DND-41 (cell line): ENCODE results near the gene HYCC2.

ENCODE experiments used
- ATAC-seq: fragments of 200-7000 bp; cut with Tn5 transposase; 3 replicates; pipeline ENCODE4 v1.9.1; 2021; ENCODE audit warnings: low read depth; ENCODE audit not compliant: insufficient read depth
- DNase-seq: peaks from one replicate; pipeline ENCODE4 v3.0.0-alpha.2; 2020
- H2AFZ ChIP-seq: 2 replicates; pipeline ENCODE4 v1.6.0; 2012; ENCODE audit warnings: low read depth, low read length
- H3K27ac ChIP-seq: 2 replicates; pipeline ENCODE4 v1.5.1; 2012; ENCODE audit warnings: low read length, inconsistent platforms
- H3K27me3 ChIP-seq: fragments of 200-600 bp; sonication (generic); 2 replicates; pipeline ENCODE4 v1.6.0; 2012; ENCODE audit warnings: low read length, mild to moderate bottlenecking, inconsistent platforms; ENCODE audit not compliant: insufficient read depth, poor library complexity
- H3K36me3 ChIP-seq: 2 replicates; pipeline ENCODE4 v1.5.1; 2012; ENCODE audit warnings: low read length, inconsistent platforms; ENCODE audit not compliant: insufficient read depth
- H3K4me1 ChIP-seq: 2 replicates; pipeline ENCODE4 v1.5.1; 2012; ENCODE audit warnings: mild to moderate bottlenecking, low read length; ENCODE audit not compliant: insufficient read depth
- H3K4me2 ChIP-seq: 2 replicates; pipeline ENCODE4 v1.6.0; 2012; ENCODE audit warnings: mild to moderate bottlenecking, moderate library complexity, low read length, inconsistent platforms; ENCODE audit not compliant: insufficient read depth
- H3K4me3 ChIP-seq, 2 experiments: fragments of 200-600 bp in 1 of 2; shearing (Covaris generic) in 1 of 2; 2 replicates each; pipeline ENCODE4 v1.5.1; 2012 to 2016; ENCODE audit warnings: inconsistent platforms in 2 of 2, low read length in 2 of 2, mild to moderate bottlenecking in 2 of 2, low read depth in 1 of 2, moderate library complexity in 1 of 2
- H3K79me2 ChIP-seq: 2 replicates; pipeline ENCODE4 v1.6.0; 2012; ENCODE audit warnings: low read length, inconsistent platforms; ENCODE audit not compliant: insufficient read depth
- H3K9ac ChIP-seq: 2 replicates; pipeline ENCODE4 v1.6.0; 2012; ENCODE audit warnings: low read depth, mild to moderate bottlenecking, inconsistent platforms, low read length, moderate library complexity
- H3K9me3 ChIP-seq: 2 replicates; pipeline ENCODE4 v1.5.1; 2012; ENCODE audit warnings: low read length, moderate library complexity, mild to moderate bottlenecking, inconsistent platforms; ENCODE audit not compliant: insufficient read depth, severe bottlenecking
- H4K20me1 ChIP-seq: 2 replicates; pipeline ENCODE4 v1.6.0; 2012; ENCODE audit warnings: low read length; ENCODE audit not compliant: insufficient read depth
- EZH2 ChIP-seq: IDR thresholded peaks from 3 replicates; pipeline ENCODE4 v1.6.1; 2012; ENCODE audit warnings: borderline replicate concordance, low read depth, mild to moderate bottlenecking, moderate library complexity, low read length, inconsistent platforms; ENCODE audit not compliant: severe bottlenecking
- TF ChIP-seq, protein P1 (sequence below): IDR thresholded peaks from 2 replicates; pipeline ENCODE4 v1.5.1; 2012; ENCODE audit warnings: borderline replicate concordance, low read length, moderate library complexity, mild to moderate bottlenecking; ENCODE audit not compliant: poor library complexity, severe bottlenecking; ENCODE audit errors: extremely low read depth

HYCC2 gene

GRCh38 chr2:201109186-201109585 lies 37.7 kb upstream of the HYCC2 start:
- H3K9ac ChIP-seq = no peak overlapping the region
- H3K4me2 ChIP-seq = no peak overlapping the region
- DNase-seq (no peak), ATAC-seq (no peak)
- H2AFZ ChIP-seq = no peak overlapping the region
- peaks cover under 1% of the 10 kb centered on the region; the same call in 1 of the 2 replicates for H3K4me1 ChIP-seq
- H4K20me1 ChIP-seq = no peaks in the 10 kb centered on the region
- H3K36me3 ChIP-seq = no peaks in the 10 kb centered on the region
- no peak overlapping the region for H3K4me3 ChIP-seq
- no peak for TF ChIP-seq EZH2
- TF ChIP-seq, protein P1, sequence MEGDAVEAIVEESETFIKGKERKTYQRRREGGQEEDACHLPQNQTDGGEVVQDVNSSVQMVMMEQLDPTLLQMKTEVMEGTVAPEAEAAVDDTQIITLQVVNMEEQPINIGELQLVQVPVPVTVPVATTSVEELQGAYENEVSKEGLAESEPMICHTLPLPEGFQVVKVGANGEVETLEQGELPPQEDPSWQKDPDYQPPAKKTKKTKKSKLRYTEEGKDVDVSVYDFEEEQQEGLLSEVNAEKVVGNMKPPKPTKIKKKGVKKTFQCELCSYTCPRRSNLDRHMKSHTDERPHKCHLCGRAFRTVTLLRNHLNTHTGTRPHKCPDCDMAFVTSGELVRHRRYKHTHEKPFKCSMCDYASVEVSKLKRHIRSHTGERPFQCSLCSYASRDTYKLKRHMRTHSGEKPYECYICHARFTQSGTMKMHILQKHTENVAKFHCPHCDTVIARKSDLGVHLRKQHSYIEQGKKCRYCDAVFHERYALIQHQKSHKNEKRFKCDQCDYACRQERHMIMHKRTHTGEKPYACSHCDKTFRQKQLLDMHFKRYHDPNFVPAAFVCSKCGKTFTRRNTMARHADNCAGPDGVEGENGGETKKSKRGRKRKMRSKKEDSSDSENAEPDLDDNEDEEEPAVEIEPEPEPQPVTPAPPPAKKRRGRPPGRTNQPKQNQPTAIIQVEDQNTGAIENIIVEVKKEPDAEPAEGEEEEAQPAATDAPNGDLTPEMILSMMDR = no peak
- H3K27ac ChIP-seq = no peak overlapping the region
- H3K9me3 ChIP-seq = no peaks in the 10 kb centered on the region
- H3K79me2 ChIP-seq = no peaks in the 10 kb centered on the region
- no peaks in the 10 kb centered on the region for H3K27me3 ChIP-seq

DNA sequence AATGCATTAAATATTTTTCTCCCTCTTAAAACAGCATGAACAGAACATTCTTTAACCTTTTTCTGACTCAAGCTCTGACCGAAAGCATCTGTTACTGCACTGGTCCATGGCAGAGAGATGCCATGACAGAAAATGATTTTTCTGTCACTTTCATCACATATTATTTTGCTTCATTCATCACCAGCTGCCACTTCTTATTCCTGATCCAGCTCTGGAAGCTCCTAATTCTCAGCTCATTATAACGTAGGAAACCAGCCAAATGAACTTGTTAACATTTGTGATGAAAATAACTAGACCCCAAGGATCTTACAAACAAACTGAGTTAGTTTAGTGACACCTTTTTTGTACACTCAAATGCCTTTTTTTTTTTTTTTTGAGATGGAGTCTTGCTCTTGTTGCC lies 36.9 kb upstream of the HYCC2 start:
- no peak overlapping the region for H3K9ac ChIP-seq
- DNase-seq = no peak
- H3K4me1 ChIP-seq = no peaks in the 10 kb centered on the region
- H2AFZ ChIP-seq = no peak overlapping the region
- no peak overlapping the region for H3K27ac ChIP-seq
- no peaks in the 10 kb centered on the region for H4K20me1 ChIP-seq
- H3K36me3 ChIP-seq = no peaks in the 10 kb centered on the region
- no peak overlapping the region for H3K4me3 ChIP-seq
- no peak overlapping the region for H3K4me2 ChIP-seq
- no peaks in the 10 kb centered on the region for H3K79me2 ChIP-seq
- TF ChIP-seq EZH2 = no peak
- TF ChIP-seq, protein P1 = no peak
- ATAC-seq = no peak
- H3K9me3 ChIP-seq = no peaks in the 10 kb centered on the region
- no peaks in the 10 kb centered on the region for H3K27me3 ChIP-seq

GRCh38 chr2:201107624-201108023 lies 36.2 kb upstream of the HYCC2 start:
- Histone ChIP-seq H3K4me1 (no peaks in the 10 kb centered on the region), H3K27me3 (no peaks in the 10 kb centered on the region), H4K20me1 (no peaks in the 10 kb centered on the region), H3K4me2 (no peak overlapping the region), H3K79me2 (no peaks in the 10 kb centered on the region), H3K9me3 (no peaks in the 10 kb centered on the region), H3K9ac (no peak overlapping the region), H3K36me3 (no peaks in the 10 kb centered on the region), H3K4me3 (no peak overlapping the region), H3K27ac (no peak overlapping the region), H2AFZ (no peak overlapping the region)
- TF ChIP-seq, protein P1 = no peak
- no peak for TF ChIP-seq EZH2
- DNase-seq (no peak), ATAC-seq (no peak)

DNA sequence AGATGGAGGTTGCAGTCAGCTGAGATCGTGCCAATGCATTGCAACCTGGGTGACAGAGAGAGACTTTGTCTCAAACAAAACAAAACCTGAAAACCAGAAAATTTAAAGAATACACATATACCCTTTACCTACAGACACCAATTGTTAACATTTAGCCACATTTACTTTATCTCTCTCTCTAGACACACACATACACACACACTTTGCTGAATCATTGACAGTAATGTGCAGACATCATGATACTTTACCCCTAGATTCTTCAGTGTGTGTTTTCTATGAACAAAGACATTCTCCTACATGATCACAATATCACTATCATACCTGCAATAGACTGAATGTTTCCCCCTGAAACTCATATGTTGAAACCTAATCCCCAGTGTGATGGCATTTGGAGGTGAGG lies 34.3 kb upstream of the HYCC2 start:
- Histone ChIP-seq H3K9ac (no peak overlapping the region), H3K27ac (no peak overlapping the region), H4K20me1 (no peaks in the 10 kb centered on the region), H3K4me2 (no peak overlapping the region), H3K4me1 (no peaks in the 10 kb centered on the region), H3K36me3 (no peaks in the 10 kb centered on the region), H3K9me3 (no peaks in the 10 kb centered on the region), H3K79me2 (no peaks in the 10 kb centered on the region), H3K4me3 (no peak overlapping the region), H3K27me3 (no peaks in the 10 kb centered on the region), H2AFZ (no peak overlapping the region)
- DNase-seq (no peak), ATAC-seq (no peak)
- TF ChIP-seq EZH2 = no peak
- TF ChIP-seq, protein P1 = no peak
